Measurements from ENCODE around the gene FAM20C. TPM values are rescaled to one million over a fixed set of nuclear protein-coding genes. Genes with fewer than 3 reads are reported as not detected.
"Not testable (repeated sequence)": the region's sequence is repeated elsewhere in the genome, so short reads cannot be mapped to it uniquely, and the experiment has no call there.

Gene FAM20C
- total RNA-seq, 1 donor from 2014 or later: 32.9 TPM

GRCh38 chr7:262631-263311 is 70.4 kb downstream of the FAM20C start:
- not testable (repeated sequence) for DNase-seq (ENCODE audit: low spot score, unreplicated experiment); H3K27ac Mint-ChIP-seq; H3K4me3 Mint-ChIP-seq (ENCODE audit: low read depth); H3K27me3 Mint-ChIP-seq; H3K4me1 Mint-ChIP-seq (ENCODE audit: low read depth)
- peak; percentile 51 for TF ChIP-seq CTCF (IDR thresholded peaks at IDR 0.05; ENCODE audit: unreplicated experiment)
- H3K36me3 Mint-ChIP-seq (ENCODE audit: insufficient read depth): peaks cover 28% of the 10 kb centered on the region
- peaks cover 12% of the 10 kb centered on the region for H3K9me3 Mint-ChIP-seq (ENCODE audit: low read depth)

- H3K27ac Mint-ChIP-seq; DNase-seq (ENCODE audit: low spot score, unreplicated experiment); H3K4me1 Mint-ChIP-seq (ENCODE audit: low read depth); H3K27me3 Mint-ChIP-seq; H3K4me3 Mint-ChIP-seq (ENCODE audit: low read depth): not testable (repeated sequence)
- Mint-ChIP-seq H3K36me3 (ENCODE audit: insufficient read depth) (peaks cover 28% of the 10 kb centered on the region), H3K9me3 (ENCODE audit: low read depth) (peaks cover 12% of the 10 kb centered on the region)
- TF ChIP-seq CTCF (IDR thresholded peaks at IDR 0.05; ENCODE audit: unreplicated experiment): peak; percentile 39
These were observed 71.3 kb downstream of the FAM20C start for GRCh38 chr7:263483-264351.

GRCh38 chr7:264541-265191 is 72.3 kb downstream of the FAM20C start:
- no peak for DNase-seq (ENCODE audit: low spot score, unreplicated experiment)
- peaks cover 23% of the 10 kb centered on the region for H3K36me3 Mint-ChIP-seq (ENCODE audit: insufficient read depth)
- no peaks in the 10 kb centered on the region for H3K4me1 Mint-ChIP-seq (ENCODE audit: low read depth)
- no peak overlapping the region for H3K27ac Mint-ChIP-seq
- no peak overlapping the region for H3K4me3 Mint-ChIP-seq (ENCODE audit: low read depth)
- TF ChIP-seq CTCF (IDR thresholded peaks at IDR 0.05; ENCODE audit: unreplicated experiment): no peak
- H3K27me3 Mint-ChIP-seq: peaks cover 12% of the 10 kb centered on the region
- peaks cover 8% of the 10 kb centered on the region for H3K9me3 Mint-ChIP-seq (ENCODE audit: low read depth)

- DNase-seq (ENCODE audit: low spot score, unreplicated experiment): no peak
These were observed 73.0 kb downstream of the FAM20C start for GRCh38 chr7:265192-265997.

More at GRCh38 chr7:265192-265997, 73.0 kb downstream of the FAM20C start:
- Mint-ChIP-seq H3K4me3 (ENCODE audit: low read depth) (no peak overlapping the region), H3K27me3 (peaks cover 12% of the 10 kb centered on the region), H3K4me1 (ENCODE audit: low read depth) (no peaks in the 10 kb centered on the region), H3K9me3 (ENCODE audit: low read depth) (peaks cover 8% of the 10 kb centered on the region), H3K27ac (no peak overlapping the region), H3K36me3 (ENCODE audit: insufficient read depth) (peaks cover 16% of the 10 kb centered on the region)
- no peak for TF ChIP-seq CTCF (IDR thresholded peaks at IDR 0.05; ENCODE audit: unreplicated experiment)

All from progenitor cell of endocrine pancreas (in vitro differentiated cells).